Activated CD8-positive, alpha-beta memory T cell treated with anti-CD3 and anti-CD28 coated beads for 36 hours (primary cell): ENCODE results near the gene PLAC1. TPM values are rescaled to one million over a fixed set of nuclear protein-coding genes. Genes with fewer than 3 reads are reported as not detected.

ENCODE experiments used
- CTCF ChIA-PET: fragments of 350-600 bp; sonication (Branson Sonifier 250); formaldehyde crosslinking; loops from one replicate; lab custom pipeline; 2021; ENCODE audit warnings: antibody characterized with exemption; lab: Charles Lee
- POLR2A ChIA-PET: fragments of 350-600 bp; sonication (Branson Sonifier 250); formaldehyde crosslinking; loops from one replicate; lab custom pipeline; 2021; ENCODE audit warnings: antibody characterized with exemption; lab: Charles Lee
- total RNA-seq, 2 experiments: library from RNA; stranded (reverse); gene quantifications; one replicate each; pipeline ENCODE4 v1.2.3, GENCODE V29; 2021

The PLAC1 gene
- total RNA-seq, 2 experiments from 2014 or later: not detected

DNA sequence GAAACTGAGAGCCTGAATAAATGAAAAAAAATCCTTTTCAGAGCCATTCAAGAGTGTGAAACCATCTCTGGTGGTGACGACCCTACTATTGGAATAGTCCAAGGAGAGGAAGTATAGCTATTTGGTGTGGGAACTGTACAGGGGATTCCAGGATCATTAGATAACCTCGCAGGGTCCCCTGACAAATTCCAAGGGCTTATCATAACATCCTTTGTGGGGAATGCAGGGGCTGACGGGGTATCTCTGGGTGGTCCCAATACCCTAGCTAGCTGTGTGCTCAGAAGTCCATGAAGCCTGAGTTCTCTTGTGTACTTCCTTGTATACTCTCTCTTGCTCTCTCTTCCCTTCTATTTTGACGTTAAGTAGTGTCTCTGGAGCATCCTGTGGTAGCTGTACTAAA, 13.8 kb upstream of the PLAC1 start:
- ChIA-PET CTCF (interaction anchor here (0.7 kb wide), 1 partner anchor 13 kb away, joined by 4 read pairs; no protein-coding TSS in a partner anchor), POLR2A (no interaction called here)

DNA sequence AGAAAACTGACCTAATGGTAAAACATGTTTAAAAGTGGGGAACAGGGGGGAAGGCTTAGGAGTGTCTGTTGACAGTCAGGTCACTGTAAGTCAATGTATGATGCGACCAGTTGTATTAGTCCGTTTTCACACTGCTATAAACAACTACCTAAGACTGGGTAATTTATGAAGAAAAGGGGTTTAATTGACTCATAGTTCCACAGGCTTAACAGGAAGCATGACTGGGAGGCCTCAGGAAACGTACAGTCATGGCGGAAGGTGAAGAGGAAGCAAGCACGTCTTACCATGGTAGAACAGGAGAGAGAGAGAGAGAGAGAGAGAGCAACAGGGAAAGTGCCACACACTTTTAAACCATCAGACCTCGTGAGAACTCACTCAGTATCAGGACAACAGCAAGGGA, 13.0 kb upstream of the PLAC1 start:
- CTCF ChIA-PET: no interaction called here
- POLR2A ChIA-PET: no interaction called here

DNA sequence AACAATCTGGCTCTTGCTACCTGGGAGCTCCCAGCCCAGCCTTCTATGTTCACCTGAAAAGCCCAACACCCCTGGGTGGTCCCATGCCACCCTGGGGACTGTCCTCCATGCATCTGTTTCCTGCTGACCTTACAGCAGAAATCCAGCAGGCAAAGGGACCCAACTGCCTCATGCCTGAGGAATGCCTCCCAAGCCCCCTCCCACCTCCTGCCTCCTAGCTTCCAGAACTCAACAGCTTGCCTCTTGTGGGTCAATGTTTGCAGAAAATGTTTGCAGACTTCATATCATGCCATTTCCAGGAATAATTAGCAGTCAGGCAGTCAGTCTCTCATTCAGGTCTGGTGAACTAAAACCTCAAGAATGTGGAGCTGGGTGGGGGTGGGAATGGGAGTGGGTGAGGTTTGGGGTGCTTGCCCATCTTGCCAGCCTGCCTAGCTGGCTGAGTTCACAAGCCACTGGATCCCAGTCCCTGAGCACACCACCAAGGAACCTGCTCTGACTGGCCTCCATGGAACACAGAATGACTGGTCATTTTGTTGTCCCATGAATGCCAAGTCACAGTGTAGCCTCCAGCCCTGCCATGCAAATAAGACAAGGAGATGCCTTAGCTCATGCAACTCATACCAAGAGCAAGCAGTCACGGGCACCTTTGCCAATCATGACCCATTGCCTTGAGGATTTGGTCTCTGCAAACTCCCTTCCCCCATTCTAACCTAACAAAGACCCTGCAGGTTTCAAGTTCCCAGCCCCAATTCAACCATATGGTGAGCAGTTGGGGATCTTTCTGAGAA, 12.1 kb upstream of the PLAC1 start:
- CTCF ChIA-PET: no interaction called here
- POLR2A ChIA-PET: no interaction called here

DNA sequence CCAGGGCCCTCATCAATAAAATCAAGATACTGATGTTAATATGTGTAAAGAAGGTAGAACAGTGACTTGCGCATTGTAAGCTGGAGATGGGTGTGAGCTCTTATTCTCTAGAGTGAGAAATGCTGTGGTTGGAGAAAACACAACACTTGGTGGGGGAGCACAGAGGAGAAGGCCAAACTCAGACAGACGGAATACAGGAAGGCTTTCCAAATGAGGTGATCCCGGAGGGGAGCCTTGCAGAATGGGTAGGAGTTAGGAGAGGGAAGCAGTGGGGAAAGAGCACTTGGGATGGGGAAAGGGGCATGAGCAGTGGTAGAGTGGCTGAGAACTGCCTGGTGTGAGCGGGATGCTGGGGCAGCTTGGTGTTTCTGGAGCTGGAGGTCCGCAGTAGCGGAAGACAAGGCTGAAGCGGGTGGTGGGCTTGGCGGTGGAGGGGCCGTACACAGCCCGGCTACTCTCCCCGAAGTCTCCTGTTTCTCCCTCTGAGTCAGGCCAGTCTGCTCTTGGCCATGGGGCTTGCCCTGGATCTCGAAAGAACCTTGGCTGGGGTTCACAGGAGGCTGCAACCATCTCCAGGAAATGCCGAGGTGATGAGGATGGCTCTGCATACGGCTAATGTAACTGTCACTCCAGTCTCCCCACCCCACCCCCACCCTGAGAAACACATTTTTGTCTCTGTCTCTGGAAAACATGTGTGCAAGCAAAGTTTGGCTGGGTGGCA, 11.3 kb upstream of the PLAC1 start:
- ChIA-PET POLR2A (interaction anchor here (0.6 kb wide), 1 partner anchor 837 kb away, joined by 3 read pairs; no protein-coding TSS in a partner anchor), CTCF (no interaction called here)

DNA sequence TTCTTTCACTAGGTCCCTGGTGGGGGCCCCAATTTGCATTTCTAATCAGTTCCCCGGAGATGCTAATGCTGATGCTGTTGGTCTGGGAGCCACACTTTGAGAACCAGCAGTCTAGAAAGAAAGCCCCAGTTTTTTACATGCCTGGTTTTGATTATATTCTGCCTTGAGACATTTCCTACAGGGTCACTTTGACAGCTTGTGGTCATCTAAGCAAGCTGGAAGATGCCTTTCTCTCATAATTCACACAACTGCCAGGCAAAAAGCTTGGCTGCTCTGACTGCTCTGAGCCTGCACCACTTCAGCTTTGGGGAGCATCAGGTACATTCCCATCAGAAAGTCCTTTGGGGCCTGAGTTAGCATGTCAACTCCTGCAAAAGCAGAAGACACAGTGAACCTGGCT, 5.9 kb upstream of the PLAC1 start:
- ChIA-PET POLR2A (no interaction called here), CTCF (no interaction called here)

DNA sequence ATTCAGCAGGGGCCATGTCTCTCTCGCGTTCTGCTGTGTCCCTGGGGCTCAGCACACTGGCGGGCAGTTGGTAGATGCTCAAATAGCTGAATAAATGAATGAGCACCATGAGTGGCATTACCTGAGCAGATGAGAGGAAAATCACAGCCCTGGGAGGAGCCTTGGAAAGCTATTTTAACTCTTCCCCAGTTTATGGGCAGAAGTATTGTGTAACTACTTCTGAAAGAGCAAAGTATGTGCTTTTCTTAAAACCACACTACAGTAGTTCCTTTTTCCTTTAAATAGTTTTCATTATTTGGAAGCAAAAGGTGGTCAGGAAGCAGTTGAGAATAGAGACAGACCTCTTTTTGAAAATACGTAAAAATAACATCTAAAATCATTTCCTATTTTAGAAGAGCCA, 3.0 kb upstream of the PLAC1 start:
- ChIA-PET POLR2A (no interaction called here), CTCF (no interaction called here)

DNA sequence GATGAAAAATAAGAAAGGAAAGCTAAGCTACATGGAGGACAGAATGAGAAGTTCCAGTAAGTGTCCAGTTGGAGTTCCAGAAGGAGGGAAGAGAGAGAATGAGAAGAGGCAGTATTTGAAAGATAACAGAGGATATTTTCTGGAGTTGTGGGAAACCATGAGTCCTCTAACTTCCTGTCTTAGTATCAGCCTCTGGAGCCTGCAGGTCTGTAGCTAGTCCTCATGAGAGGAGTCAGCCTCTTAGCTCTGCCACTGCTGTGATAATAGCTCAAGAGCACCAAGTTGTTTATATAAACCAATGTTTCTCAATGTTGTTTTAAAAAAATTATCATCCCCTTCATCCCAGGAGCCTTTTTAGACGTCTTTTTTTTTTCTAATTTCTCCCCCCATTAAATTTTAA, 2.4 kb upstream of the PLAC1 start:
- POLR2A ChIA-PET: no interaction called here
- CTCF ChIA-PET: no interaction called here

DNA sequence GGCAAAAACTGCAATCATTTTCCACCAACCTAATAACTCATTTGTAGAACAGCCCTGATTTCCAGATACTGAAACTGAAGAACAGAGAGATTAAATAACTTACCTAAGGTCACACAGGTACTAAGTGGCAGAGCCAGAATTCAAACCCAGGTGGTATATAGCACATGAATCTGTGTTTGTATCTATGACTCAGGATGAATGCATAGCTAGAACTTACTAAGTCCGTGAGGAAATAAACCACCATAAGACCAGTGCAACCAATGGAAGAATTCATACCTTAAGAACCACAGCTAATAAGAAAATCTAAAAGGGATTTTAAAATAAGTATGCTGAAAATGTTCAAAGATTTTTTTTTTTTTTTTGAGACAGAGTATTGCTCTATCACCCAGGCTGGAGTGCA, 1.5 kb upstream of the PLAC1 start:
- CTCF ChIA-PET: no interaction called here
- POLR2A ChIA-PET: no interaction called here

DNA sequence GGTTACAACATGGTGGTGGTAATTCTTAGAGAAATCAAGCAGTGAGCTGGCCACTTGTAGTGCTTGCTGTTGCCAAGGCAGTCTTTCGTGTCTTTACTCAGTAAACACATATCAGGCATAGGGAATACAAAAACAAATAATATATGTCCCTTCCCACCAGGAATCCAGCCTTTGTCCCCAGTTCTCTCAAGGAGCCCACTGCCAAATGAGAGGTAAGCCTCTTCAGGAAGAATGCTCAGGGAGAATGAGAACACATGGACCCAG, 421 bp upstream of the PLAC1 start:
- POLR2A ChIA-PET: no interaction called here
- CTCF ChIA-PET: no interaction called here

DNA sequence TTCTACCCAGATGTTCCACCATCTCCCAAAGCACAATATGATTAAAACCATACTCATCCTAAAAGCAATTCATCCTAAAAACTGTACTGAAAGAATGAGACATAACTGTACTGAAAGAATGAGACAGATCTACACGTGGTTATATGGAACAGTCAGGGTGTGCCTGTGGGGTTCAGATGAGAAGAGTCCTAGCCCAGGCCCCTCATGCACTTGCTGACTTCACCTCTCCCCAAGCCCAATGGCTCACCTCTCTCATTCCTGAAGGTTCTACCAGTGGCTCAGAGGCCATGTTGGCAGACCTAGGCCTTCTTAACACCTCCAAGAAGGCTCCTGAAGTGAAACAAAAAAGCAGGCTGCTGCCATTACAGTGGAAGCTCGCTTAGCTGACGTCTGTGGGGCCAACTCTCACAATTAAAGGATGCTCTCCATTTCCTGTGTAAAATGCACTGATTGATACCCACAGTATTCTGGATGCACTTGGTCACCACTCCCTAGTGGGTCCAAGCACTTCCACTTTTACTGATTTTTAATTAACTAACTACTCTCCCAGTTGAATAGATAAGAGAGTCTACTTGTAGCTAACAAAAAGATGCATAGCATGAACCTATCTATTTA, 3.8 kb downstream of the PLAC1 start:
- ChIA-PET POLR2A (no interaction called here), CTCF (no interaction called here)

DNA sequence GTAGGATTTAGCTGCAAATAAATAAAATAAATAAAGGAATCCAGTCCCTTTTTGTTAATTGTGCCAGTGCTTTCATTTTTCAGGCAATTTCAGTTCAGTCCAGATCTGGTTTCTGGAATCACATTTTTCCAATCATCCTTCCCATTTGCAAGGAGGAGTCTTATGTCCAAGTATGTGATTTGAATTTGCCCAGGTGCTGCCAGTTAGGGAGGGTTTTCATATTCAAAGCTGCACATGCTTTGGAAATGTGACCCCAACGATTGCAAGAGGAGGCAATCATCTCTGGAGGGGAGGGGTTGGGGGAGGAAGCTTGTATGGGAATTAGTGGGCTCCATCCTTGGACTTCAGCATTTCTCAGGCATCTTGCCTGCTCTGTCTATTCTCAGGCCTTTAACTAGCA, 4.4 kb downstream of the PLAC1 start:
- ChIA-PET CTCF (no interaction called here), POLR2A (no interaction called here)

DNA sequence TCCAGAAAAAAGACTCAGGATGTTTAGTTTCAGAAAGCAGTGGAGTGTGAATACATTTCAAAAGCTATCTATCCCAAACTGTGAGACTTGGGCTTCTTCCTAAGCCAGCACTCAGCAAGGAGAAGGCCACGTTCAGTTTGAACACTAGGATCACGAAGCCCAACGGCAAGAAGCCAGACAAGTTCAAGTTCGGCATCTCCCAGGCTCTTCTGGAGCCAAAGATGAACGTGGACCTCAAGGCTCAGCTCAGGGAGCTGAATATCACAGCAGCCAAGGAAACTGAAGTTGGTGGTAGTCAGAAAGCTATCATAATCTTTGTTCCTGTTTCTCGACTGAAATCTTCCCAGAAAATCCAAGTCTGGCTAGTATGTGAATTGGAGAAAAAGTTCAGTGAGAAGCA, 7.6 kb downstream of the PLAC1 start:
- ChIA-PET POLR2A (no interaction called here), CTCF (no interaction called here)

DNA sequence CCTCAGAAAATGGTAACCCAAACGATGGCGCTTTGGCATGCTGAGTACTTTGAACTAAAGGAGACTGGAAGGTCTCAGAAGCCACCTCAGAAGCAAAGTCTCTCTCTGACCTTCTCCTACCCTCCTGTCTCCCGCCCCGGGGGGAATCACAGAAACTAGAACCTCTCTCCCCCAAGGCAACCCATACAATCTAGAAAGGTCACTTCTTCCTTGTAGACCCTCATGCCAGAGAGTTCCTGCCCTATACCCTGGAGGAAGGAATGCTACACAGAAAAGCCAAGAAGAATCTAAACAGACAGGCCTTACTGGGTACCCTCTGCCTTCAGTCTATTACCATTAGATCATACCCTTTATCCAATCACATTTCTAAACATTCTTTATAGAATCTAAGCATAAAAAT, 8.5 kb downstream of the PLAC1 start:
- CTCF ChIA-PET: interaction anchor here (0.5 kb wide), 1 partner anchor 36 kb away, joined by 3 read pairs; no protein-coding TSS in a partner anchor
- POLR2A ChIA-PET: no interaction called here

DNA sequence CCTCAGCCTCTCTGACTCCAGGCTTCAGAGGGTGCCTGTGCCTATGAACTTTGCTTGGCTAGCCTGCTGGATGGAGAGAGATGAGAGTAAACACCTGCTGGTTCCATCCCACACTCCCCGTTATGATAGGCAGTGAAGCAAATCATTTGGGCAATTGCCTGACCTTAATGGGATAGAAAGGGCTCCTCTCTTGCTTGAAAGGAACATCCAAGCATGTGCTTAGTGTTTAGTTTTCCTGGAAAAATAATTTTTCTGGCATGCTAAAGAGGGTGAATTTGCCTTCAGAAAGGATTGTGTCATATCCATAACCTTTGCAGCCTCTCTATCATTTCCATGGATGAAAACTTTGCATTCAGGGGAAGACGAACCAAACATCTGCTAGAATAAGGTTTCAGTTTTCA, 10.8 kb downstream of the PLAC1 start:
- ChIA-PET CTCF (no interaction called here), POLR2A (no interaction called here)

DNA sequence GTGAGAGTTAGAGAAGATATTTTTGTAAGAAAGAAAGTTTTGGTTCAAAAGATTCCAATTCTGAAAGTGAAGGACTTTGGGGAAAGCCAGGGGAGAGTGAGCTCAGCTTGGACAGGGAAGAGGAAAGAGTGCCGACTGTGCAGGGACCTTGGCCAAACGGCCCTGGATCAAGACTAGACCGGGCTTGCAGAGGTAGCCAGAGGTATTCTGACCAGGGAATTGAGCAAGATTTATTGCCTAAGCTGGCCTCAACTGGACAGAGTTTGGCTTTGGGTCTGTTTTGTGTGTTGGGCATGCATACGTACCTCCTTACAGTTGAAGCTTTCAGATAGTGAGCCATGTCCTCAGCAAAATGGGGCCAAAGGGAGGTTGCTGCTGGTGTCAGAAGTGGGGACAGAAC, 11.6 kb downstream of the PLAC1 start:
- POLR2A ChIA-PET: no interaction called here
- CTCF ChIA-PET: no interaction called here

DNA sequence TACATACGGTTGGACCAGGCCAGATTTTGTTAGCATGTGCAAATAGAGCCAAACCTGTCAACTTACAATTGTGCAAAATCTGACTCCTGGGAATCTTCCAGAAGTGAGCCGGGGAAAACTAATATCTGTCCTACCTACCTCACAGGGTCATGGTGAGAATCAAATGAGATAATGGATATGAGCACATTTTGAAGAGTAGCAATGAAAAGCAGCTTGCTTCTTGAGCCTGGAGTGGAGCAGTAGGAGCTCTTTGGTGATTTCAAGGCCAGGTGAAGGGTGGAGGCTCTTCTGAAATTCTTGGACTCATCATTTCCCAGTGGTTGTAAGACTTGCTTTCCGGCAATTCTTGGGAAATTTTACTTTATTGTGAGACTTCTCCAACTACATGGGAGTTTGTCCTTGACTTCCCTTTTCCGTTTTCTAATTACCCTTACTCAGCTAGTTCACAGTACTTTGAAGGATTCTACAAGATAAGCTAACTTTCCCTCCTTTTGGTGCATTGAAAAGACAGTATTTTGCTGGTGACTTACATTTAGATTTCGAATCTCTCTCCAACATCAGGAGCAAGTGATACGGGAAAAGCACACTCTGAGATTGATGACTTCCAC, 12.2 kb downstream of the PLAC1 start:
- ChIA-PET CTCF (no interaction called here), POLR2A (no interaction called here)

DNA sequence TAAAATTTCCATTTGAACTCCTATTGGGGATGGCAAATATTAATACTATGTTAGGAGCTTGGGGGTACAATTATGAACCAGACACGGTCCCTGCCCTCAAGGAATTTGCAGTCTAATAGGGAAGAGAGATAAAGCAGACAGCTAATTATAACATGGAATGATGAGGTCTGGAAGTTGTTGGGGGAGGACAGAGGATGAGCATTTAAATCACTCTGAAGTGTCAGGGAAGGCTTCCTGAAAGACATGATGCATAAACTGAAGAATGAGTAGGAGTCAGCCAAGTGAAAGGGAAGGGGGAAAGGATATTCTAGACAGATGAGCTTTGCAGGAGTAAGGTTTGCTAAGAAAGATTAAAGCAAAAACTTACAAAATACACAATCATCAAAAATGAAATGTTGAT, 15.9 kb downstream of the PLAC1 start:
- CTCF ChIA-PET: no interaction called here
- POLR2A ChIA-PET: no interaction called here

DNA sequence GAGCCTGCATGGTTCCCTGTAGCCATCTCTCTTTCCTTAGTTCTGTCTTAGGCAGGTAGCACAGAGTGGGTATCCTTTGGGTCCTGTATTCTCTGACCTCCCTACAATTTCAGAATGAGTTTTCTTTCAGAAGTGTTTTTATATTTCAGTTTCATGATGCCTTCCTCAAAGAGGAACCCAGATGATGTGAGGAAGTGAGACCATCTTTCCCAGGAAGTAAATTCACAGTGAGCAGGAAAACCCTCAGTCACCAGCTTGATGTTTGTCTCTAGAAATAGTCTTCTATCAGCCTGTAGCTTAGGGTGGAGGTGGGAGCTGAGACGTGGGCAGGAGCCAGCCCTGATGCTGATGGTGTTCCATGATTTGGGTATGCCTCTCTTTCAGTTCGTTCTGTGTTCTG, 16.9 kb downstream of the PLAC1 start:
- CTCF ChIA-PET: no interaction called here
- POLR2A ChIA-PET: no interaction called here

DNA sequence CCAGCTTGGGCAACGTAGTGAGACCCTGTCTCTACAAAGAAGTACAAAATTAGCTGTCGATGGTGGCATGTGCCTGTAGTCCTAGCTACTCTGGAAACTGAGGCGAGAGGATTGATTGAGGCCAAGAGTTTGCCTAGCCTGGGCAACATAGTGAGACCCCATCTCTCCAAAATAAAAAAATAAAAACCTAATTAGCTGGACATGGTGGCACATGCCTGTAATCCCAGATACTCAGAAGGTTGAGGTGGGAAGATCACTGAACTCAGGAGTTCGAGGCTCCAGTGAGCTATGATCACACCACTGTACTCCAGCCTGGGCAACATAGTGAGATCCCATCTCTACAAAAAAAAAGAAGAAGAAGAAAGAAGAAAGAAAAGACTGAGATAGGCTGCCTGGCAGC, 17.4 kb downstream of the PLAC1 start:
- POLR2A ChIA-PET: no interaction called here
- CTCF ChIA-PET: no interaction called here

DNA sequence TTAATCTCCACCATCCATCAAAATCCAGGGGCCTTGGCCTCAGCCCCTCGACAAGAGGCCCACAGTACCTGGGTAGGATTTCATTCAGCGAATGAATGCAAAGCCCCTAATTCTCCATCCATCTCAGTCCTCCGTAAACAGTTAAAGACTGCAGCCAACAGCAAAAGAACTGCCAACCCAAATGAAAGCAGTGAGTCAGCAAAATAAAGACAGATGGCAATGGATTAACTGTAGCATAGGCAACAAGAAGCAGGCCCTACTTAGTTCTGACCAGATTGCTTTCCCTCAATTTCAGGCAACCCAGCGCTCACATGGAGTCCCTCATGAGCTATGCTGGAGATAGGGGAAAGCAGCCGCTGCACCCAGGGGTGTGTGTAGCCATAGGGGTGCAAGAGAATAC, 21.4 kb downstream of the PLAC1 start:
- CTCF ChIA-PET: no interaction called here
- POLR2A ChIA-PET: no interaction called here

DNA sequence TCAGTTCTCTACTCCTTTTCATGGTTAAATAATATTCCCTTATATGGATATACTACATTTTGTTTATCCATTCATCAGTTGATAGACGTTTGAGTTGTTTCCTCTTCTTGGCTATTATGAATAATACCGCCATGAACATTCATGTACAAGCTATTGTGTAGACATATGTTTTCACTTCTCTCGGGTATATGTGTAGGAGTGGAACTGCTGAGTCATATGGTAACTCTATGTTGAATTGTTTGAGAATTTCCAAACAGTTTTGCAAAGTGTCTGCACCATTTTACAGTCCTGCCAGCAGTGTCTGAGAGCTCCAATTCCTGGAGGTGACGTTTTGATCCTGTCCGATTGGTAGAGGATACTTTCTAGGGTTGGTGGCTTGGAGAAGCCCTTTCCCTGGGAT, 23.6 kb downstream of the PLAC1 start:
- CTCF ChIA-PET: no interaction called here
- POLR2A ChIA-PET: no interaction called here
